Measurements from ENCODE around the gene SPATS2. TPM values are rescaled to one million over a fixed set of nuclear protein-coding genes. Genes with fewer than 3 reads are reported as not detected.
"Not testable (repeated sequence)": the region's sequence is repeated elsewhere in the genome, so short reads cannot be mapped to it uniquely, and the experiment has no call there.

SPATS2 gene
- total and polyA plus RNA-seq, 10 of the 15 experiments (the other 5 are each of a cell fraction or from before 2014, with no cell fraction given), result 9.0 to 54.2 (median 27.5) TPM

- TF ChIP-seq MTA3 (IDR thresholded peaks at IDR 0.05; ENCODE audit: borderline replicate concordance, low read length), result no peak
- no peak for TF ChIP-seq KLF5 (IDR thresholded peaks at IDR 0.05; ENCODE audit: partially characterized antibody)
- no peak for TF ChIP-seq ZNF622 (IDR thresholded peaks at IDR 0.05)
- TF ChIP-seq ATF3 (IDR thresholded peaks at IDR 0.05; ENCODE audit: borderline replicate concordance, extremely low read depth, low read depth, low read length), result no peak
- TF ChIP-seq STAT1 (conservative IDR thresholded peaks at IDR 0.05), result no peak
- TF ChIP-seq REST (IDR thresholded peaks at IDR 0.05; ENCODE audit: low read depth, low read length), result no peak
- TF ChIP-seq IRF4 (IDR thresholded peaks at IDR 0.05; ENCODE audit: low read depth, low read length), result no peak
Measured at GRCh38 chr12:49332891-49333371, 34.3 kb upstream of the SPATS2 start (continued).

- H3K4me2 ChIP-seq (ENCODE audit: control insufficient read depth, insufficient read depth); H3K9ac ChIP-seq (ENCODE audit: control insufficient read depth, insufficient read depth, low read length); H2AFZ ChIP-seq (ENCODE audit: control insufficient read depth, low read depth, low read length); intact Hi-C loops (cut with micrococcal nuclease; ENCODE audit: unreplicated experiment); BruUV-seq (replicated peaks); H3K79me2 ChIP-seq (ENCODE audit: control insufficient read depth, insufficient read depth, low read length); H3K9me3 ChIP-seq (replicated peaks; ENCODE audit: control insufficient read depth, insufficient read depth, low read length); DNase-seq (ENCODE audit: low read depth, low spot score); H3K27ac ChIP-seq (ENCODE audit: control insufficient read depth, insufficient read depth); RAD21 ChIA-PET (ENCODE audit: unreplicated experiment); H3K4me1 ChIP-seq (ENCODE audit: control insufficient read depth, insufficient read depth, low read length); FAIRE-seq; ATAC-seq; H4K20me1 ChIP-seq (ENCODE audit: control insufficient read depth, insufficient read depth); in situ Hi-C loops (cut with MboI); H3K4me3 ChIP-seq: not testable (repeated sequence)
- SMC1A ChIA-PET (ENCODE audit: uncharacterized antibody, unreplicated experiment), result interaction anchor here (1.2 to 2.8 kb wide), 2 partner anchors 8 to 10 kb away, joined by 3 to 22 read pairs; no protein-coding TSS in a partner anchor
- Histone ChIP-seq H3K36me3 (ENCODE audit: control insufficient read depth in 2 of 2, insufficient read depth in 2 of 2, low read length in 1 of 2) (peaks cover 5 to 12% of the 10 kb centered on the region in 2 experiments; a peak in 3 of 4 replicates), H3K27me3 (replicated peaks in 1 of 2; ENCODE audit: control insufficient read depth in 2 of 2, insufficient read depth in 2 of 2, low read length in 1 of 2) (peaks cover 8 to 12% of the 10 kb centered on the region in 2 experiments)
- POLR2A ChIA-PET, result interaction anchor here (0.7 kb wide), 1 partner anchor 56 kb away, joined by 6 read pairs; no protein-coding TSS in a partner anchor
- CTCF ChIA-PET, result interaction anchor here (3.1 to 4.7 kb wide), 4 partner anchors 9 to 45 kb away, joined by 25 to 72 read pairs (median 65); partner anchors contain the start of gene DNAJC22
- WGBS (ENCODE audit: insufficient coverage, insufficient replicate concordance, low lambda C conversion rate, missing lambda C conversion rate), result 61% methylated on average over 21 of the region's 21 CpGs
Measured at GRCh38 chr12:49333778-49334177, 33.5 kb upstream of the SPATS2 start.
